CD14-positive monocyte (primary cell): Measurements from ENCODE around the gene SLC2A9. TPM values are rescaled to one million over a fixed set of nuclear protein-coding genes. Genes with fewer than 3 reads are reported as not detected.

ENCODE experiments used
- DNase-seq, 3 donors: peaks; one replicate each; pipeline ENCODE4 v3.0.0-alpha.2; 2011 to 2022
- H2AFZ ChIP-seq: 2 replicates; pipeline ENCODE4 v1.6.0; 2012; ENCODE audit warnings: mild to moderate bottlenecking, low read depth, low read length, inconsistent platforms; ENCODE audit not compliant: insufficient read depth, poor library complexity, severe bottlenecking
- H3K27ac ChIP-seq, 2 donors: 1 replicate in 1 of 2; 2 replicates in 1 of 2; pipeline ENCODE4 v1.5.1; 2012 to 2013; ENCODE audit warnings: low read length in 2 of 2, control low read depth in 1 of 2, inconsistent platforms in 1 of 2, low read depth in 1 of 2, mild to moderate bottlenecking in 1 of 2
- H3K27me3 ChIP-seq, 2 donors: one replicate each; pipeline versions ENCODE4 v1.6.0 to v1.6.1; 2011 to 2013; ENCODE audit warnings: low read length in 2 of 2; ENCODE audit not compliant: control insufficient read depth in 2 of 2, insufficient read depth in 2 of 2
- H3K36me3 ChIP-seq, 2 donors: replicated peaks in 1 of 2; 1 replicate in 1 of 2; 2 replicates in 1 of 2; pipeline versions ENCODE4 v1.5.1 to v1.6.1; 2012 to 2013; ENCODE audit warnings: low read length in 2 of 2, control low read depth in 1 of 2, inconsistent platforms in 1 of 2, mild to moderate bottlenecking in 1 of 2; ENCODE audit not compliant: insufficient read depth in 2 of 2, control insufficient read depth in 1 of 2
- H3K4me1 ChIP-seq, 2 donors: 1 replicate in 1 of 2; 2 replicates in 1 of 2; pipeline versions ENCODE4 v1.5.1 to v1.6.1; 2012 to 2013; ENCODE audit warnings: low read length in 2 of 2, control low read depth in 1 of 2, inconsistent platforms in 1 of 2, mild to moderate bottlenecking in 1 of 2, moderate library complexity in 1 of 2; ENCODE audit not compliant: insufficient read depth in 2 of 2, control insufficient read depth in 1 of 2
- H3K4me2 ChIP-seq: replicated peaks from 2 replicates; pipeline ENCODE3; 2012; ENCODE audit warnings: low read length, moderate library complexity, mild to moderate bottlenecking; ENCODE audit not compliant: poor library complexity, severe bottlenecking; ENCODE audit errors: extremely low read depth
- H3K4me3 ChIP-seq, 3 experiments: fragments of 200-600 bp in 1 of 3; sonication (generic) in 1 of 3; replicated peaks in 1 of 3; 1 replicate in 2 of 3; 2 replicates in 1 of 3; pipeline ENCODE4 v1.5.1; 2011 to 2013; ENCODE audit warnings: low read length in 3 of 3, mild to moderate bottlenecking in 3 of 3, control low read depth in 2 of 3, low read depth in 2 of 3, inconsistent platforms in 1 of 3, moderate library complexity in 1 of 3
- H3K79me2 ChIP-seq: 2 replicates; pipeline ENCODE4 v1.6.0; 2012; ENCODE audit warnings: mild to moderate bottlenecking, control low read depth, inconsistent platforms, low read length, moderate library complexity; ENCODE audit not compliant: insufficient read depth
- H3K9ac ChIP-seq: 2 replicates; pipeline ENCODE4 v1.6.0; 2017; ENCODE audit warnings: low read length, mild to moderate bottlenecking; ENCODE audit not compliant: insufficient read depth, poor library complexity, severe bottlenecking
- H3K9me3 ChIP-seq, 2 donors: replicated peaks in 1 of 2; 1 replicate in 1 of 2; 2 replicates in 1 of 2; pipeline versions ENCODE4 v1.5.1 to v1.6.1; 2012 to 2013; ENCODE audit warnings: low read length in 2 of 2, control low read depth in 1 of 2; ENCODE audit not compliant: control insufficient read depth in 1 of 2, insufficient read depth in 1 of 2
- H4K20me1 ChIP-seq: 2 replicates; pipeline ENCODE4 v1.6.0; 2012; ENCODE audit warnings: mild to moderate bottlenecking, low read length, control low read depth, moderate library complexity; ENCODE audit not compliant: insufficient read depth
- H3K27ac Mint-ChIP-seq, 7 donors: one replicate each; pipeline ENCODE4 v1.8.0; 2020; ENCODE audit warnings: mild to moderate bottlenecking in 7 of 7, mixed read lengths in 7 of 7, moderate library complexity in 6 of 7, inconsistent platforms in 2 of 7
- H3K27me3 Mint-ChIP-seq, 3 donors: one replicate each; pipeline ENCODE4 v1.8.0; 2021 to 2022; ENCODE audit warnings: low read depth in 3 of 3, mild to moderate bottlenecking in 3 of 3, mixed read lengths in 3 of 3, moderate library complexity in 3 of 3, inconsistent platforms in 1 of 3
- H3K36me3 Mint-ChIP-seq, 2 donors: one replicate each; pipeline ENCODE4 v1.8.0; 2020; ENCODE audit warnings: mixed read lengths in 2 of 2, inconsistent platforms in 1 of 2, mild to moderate bottlenecking in 1 of 2
- H3K4me1 Mint-ChIP-seq: one replicate; pipeline ENCODE4 v1.8.0; 2020; ENCODE audit warnings: mild to moderate bottlenecking, mixed read lengths
- H3K4me3 Mint-ChIP-seq, 2 donors: one replicate each; pipeline ENCODE4 v1.8.0; 2020; ENCODE audit warnings: mild to moderate bottlenecking in 2 of 2, mixed read lengths in 2 of 2, moderate library complexity in 1 of 2
- H3K9me3 Mint-ChIP-seq, 7 donors: one replicate each; pipeline ENCODE4 v1.8.0; 2020 to 2022; ENCODE audit warnings: mixed read lengths in 7 of 7, mild to moderate bottlenecking in 6 of 7, moderate library complexity in 6 of 7, inconsistent platforms in 2 of 7
- CTCF ChIP-seq: fragments of 200-600 bp; IDR thresholded peaks from one replicate; pipeline ENCODE4 v1.8.0; 2022; ENCODE audit warnings: antibody characterized with exemption, mild to moderate bottlenecking
- WGBS: methylation state at CpG from one replicate; pipeline ENCODE4 v1.1.5; 2013; ENCODE audit warnings: missing lambda C conversion rate; ENCODE audit not compliant: insufficient coverage; 5-methylcytosine and 5-hydroxymethylcytosine counted together
- intact Hi-C, 2 donors: fragments of 100-400 bp; cut with micrococcal nuclease; formaldehyde crosslinking; loops; one replicate each; pipeline versions ENCODE4 v1.15.0 to v1.15.1; 2023
- polyA plus RNA-seq, 3 donors: library from polyadenylated mRNA; depleted of rRNA in 1 of 3; unstranded in 2 of 3; stranded (reverse) in 1 of 3; fragments of 300-500 nt in 2 of 3; fragments of >200 nt in 1 of 3; fragmentation: Illumina TruSeq in 2 of 3; gene quantifications; 1 replicate in 2 of 3; 2 replicates in 1 of 3; pipeline ENCODE4 v1.2.3, GENCODE V29; 2012 to 2021

Gene SLC2A9
- polyA plus RNA-seq, 3 donors, result 27.3 to 38.6 (median 34.7) TPM

DNA sequence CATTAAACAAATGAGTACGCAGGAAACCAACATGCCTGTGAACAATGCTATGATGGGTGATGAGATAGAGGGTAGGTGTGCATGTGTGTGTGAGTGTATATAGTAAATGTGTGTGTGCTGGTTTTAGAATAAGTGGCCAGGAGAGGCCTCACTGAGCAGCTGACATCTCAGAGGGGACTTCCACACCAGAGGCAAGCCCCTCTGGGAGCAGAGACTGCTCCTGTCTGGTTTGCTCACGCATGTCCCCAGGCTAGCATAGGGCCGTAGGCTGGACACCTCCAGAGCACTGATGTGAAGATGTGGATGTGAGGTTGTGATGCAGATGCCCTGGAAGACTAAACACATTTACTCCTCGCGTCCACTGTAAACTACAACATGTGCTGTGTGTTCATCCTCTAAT lies 135.3 kb downstream of the SLC2A9 start:
- no peak overlapping the region for H3K4me2 ChIP-seq
- peaks cover 55 to 94% of the 10 kb centered on the region in 2 donors for H3K36me3 ChIP-seq
- Mint-ChIP-seq H3K27me3 (no peaks in the 10 kb centered on the region), H3K36me3 (peaks cover 80 to 85% of the 10 kb centered on the region in 2 donors), H3K4me1 (no peaks in the 10 kb centered on the region), H3K9me3 (peaks cover 0 to 2% (median 0%) of the 10 kb centered on the region in 7 donors), H3K4me3 (no peak overlapping the region), H3K27ac (no peak overlapping the region)
- H4K20me1 ChIP-seq, result no peaks in the 10 kb centered on the region
- intact Hi-C loops, result no loop called here
- no peaks in the 10 kb centered on the region for H3K79me2 ChIP-seq
- no peaks in the 10 kb centered on the region for H3K4me1 ChIP-seq
- no peak overlapping the region for H3K4me3 ChIP-seq
- no peaks in the 10 kb centered on the region for H3K9me3 ChIP-seq
- no peak for DNase-seq
- 100% methylated on average over 2 of the region's 5 CpGs for WGBS
- H2AFZ ChIP-seq, result no peak overlapping the region
- no peaks in the 10 kb centered on the region for H3K27me3 ChIP-seq
- no peak overlapping the region for H3K9ac ChIP-seq
- TF ChIP-seq CTCF, result no peak
- H3K27ac ChIP-seq, result no peak overlapping the region

DNA sequence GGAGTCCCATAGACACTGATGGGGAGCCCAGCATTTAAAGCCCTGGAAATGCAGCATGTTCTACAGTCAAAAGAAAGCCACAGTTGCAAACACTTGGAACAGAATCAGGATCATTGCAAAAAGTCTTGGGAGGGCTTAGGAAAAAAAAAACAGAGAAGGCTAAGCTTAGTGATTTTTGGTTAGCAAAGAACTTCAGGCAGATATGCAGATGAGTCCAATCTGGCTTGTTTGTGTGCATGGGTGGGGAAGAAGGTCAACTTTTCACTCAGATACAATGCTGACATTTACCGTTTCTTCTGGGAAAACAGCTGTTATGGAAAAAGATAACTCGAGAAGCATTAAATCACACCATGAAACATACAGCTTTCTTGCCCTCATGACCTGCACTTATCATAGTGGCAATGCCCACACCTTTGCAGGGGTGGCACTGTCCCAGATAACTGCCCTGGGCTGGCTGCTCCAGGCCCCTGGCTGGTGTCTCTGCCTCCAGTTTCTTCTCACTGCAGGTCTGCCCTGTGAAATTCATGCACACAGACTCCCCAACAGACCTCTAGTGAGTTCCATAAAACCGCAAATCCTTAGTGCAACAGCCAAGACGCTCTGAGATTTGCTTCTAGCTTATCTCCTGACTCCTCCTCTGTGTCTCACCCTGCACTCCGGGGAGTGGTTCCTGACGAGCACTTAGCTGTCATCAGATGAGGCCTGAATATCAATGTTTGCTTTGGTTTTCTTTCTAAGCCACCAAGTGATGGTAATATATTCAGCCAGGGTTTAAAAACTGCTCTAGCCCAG lies 140.7 kb downstream of the SLC2A9 start:
- Mint-ChIP-seq H3K9me3 (peaks cover 0 to 2% (median 0%) of the 10 kb centered on the region in 7 donors), H3K27ac (peak overlapping the region in 3 of 7 donors; percentile 3 to 64 (median 32)), H3K4me3 (no peak overlapping the region), H3K36me3 (peaks cover 67 to 70% of the 10 kb centered on the region in 2 donors), H3K27me3 (no peaks in the 10 kb centered on the region), H3K4me1 (peaks cover 11% of the 10 kb centered on the region)
- Histone ChIP-seq H3K4me2 (no peak overlapping the region), H3K79me2 (no peaks in the 10 kb centered on the region), H3K36me3 (peaks cover 36 to 79% of the 10 kb centered on the region in 2 donors), H3K27me3 (no peaks in the 10 kb centered on the region), H3K4me3 (no peak overlapping the region), H4K20me1 (no peaks in the 10 kb centered on the region), H2AFZ (no peak overlapping the region), H3K4me1 (peaks cover 8 to 9% of the 10 kb centered on the region in 2 donors), H3K9ac (no peak overlapping the region), H3K9me3 (no peaks in the 10 kb centered on the region), H3K27ac (no peak overlapping the region)
- intact Hi-C loops, result no loop called here
- TF ChIP-seq CTCF, result no peak
- DNase-seq, result no peak
- 94% methylated on average over 5 of the region's 6 CpGs for WGBS
